GM18861 (cell line): ENCODE results near the gene SPDYA.
"Not testable (repeated sequence)": the region's sequence is repeated elsewhere in the genome, so short reads cannot be mapped to it uniquely, and the experiment has no call there.

Experiments used
- ATAC-seq: cut with Tn5 transposase; IDR thresholded peaks from one replicate; pipeline ENCODE4 v1.9.1; 2021; ENCODE audit not compliant: unreplicated experiment

The SPDYA gene

GRCh38 chr2:28810384-28811285 lies at the start of gene SPDYA:
SPDYA (plus strand) TSS chr2:28810834; CDS start chr2:28816015, 5,181 bp downstream.
- ATAC-seq: peak; percentile 56

- no peak for ATAC-seq
Measured at GRCh38 chr2:28761420-28761819, 49.2 kb upstream of the SPDYA start.

DNA sequence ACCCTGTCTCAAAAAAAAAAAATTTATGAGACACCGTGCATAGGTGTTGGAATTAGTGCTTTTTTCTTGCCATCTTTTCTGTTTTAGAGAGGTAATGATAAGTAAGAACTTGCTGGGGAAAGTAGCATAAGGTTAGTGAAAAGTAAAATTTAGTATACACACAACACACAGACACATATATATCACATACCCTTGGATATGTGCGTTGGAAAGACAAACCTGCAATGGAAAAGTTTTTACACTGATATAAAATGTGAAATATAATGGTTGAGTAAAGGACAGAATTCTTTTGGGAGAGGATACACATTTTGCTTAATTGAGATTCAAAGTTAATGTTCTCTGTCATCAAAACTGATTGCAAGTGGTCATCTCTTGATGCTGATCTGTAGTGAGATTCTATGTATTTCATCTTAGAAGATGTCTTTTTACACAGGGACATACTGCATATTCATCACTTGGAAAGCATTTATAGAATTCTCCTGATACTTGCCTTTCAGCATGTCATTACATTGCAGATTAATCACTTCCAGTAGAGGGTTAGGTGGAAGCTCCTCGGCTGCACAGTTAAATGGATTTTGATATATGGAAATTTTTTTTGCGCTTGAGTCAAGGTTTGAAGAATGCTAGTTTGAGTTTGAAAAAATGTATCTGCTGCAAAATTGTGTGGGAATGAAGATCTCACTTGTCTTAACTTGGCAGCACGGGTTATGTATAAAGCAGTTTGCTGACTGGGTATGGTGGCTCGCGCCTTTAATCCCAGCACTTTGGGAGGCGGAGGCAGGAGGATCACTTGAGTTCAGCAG lies 45.5 kb upstream of the SPDYA start:
- no peak for ATAC-seq

GRCh38 chr2:28766070-28766469 lies 44.6 kb upstream of the SPDYA start:
- no peak for ATAC-seq

- ATAC-seq: no peak
Measured at GRCh38 chr2:28767337-28767736, 43.3 kb upstream of the SPDYA start.

DNA sequence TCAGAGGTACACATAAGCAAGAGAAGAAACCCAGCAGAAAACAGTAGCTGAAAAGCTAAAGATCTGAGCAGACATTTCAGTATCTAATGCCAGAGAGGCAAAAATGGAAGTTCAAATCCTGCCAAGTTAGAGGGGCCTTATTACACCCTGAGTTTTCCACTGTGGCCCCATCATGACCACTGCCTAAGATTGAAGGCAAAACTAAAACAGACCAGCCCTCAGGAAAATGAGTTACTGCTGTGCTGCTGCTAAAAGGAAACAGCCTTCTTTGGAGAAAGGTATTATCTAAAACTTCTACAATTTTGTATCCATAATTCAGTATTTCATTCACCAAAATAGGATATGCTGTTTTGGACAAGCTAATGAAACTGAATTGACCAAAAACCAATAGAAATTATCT lies 42.2 kb upstream of the SPDYA start:
- no peak for ATAC-seq

DNA sequence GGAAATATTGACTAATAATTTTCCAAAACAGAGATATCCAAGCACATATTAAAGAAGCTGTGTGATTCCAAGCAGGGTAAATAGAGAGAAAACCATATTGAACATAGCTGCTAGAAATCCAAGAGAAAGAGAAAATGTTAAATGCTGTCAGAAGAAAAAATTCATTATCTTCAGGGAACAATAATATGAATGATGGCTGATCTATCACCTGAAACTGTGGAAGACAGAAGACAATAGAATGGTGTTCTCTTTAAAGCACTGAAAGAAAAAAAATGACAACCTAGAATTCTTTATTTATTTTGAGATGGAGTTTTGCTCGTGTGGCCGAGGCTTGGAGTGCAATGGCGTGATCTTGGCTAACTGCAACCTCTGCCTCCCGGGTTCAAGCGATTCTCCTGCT lies 41.7 kb upstream of the SPDYA start:
- no peak for ATAC-seq

DNA sequence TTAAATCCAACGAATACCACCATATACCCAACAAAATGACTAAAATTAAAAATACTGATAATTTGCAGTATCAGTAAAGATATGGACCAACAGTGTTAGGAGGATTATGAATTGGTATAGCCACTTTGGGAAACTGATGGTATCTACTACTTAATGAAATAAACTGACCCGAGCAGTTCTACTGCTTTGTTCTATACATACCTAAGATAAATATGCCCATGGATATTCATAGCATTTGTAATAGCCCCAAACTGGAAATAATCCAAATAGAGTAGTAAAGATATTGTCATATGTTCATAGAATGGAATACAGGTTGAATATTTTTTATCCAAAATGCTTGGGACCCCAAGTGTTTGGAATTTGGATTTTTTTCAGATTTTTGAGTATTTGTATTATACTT lies 38.3 kb upstream of the SPDYA start:
- no peak for ATAC-seq

DNA sequence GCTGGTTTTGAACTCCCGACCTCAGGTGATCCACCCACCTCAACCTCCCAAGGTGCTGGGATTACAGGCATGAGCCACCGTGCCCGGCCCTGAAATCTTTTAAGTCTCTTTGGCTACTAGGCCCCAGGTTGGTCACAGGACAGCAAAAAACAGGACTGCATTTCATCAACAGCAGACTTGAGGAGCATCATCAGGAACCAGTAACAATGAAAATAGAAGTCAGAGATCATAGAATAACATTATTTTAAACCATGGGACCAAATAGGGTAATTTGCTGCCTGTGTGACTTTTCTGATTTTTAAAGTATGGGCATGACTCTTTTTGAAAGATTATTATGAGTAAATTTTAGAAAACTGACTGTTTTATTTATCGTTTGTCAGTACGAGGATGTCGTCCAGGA lies 34.2 kb upstream of the SPDYA start:
- ATAC-seq: no peak

- no peak for ATAC-seq
Measured at GRCh38 chr2:28778392-28778791, 32.2 kb upstream of the SPDYA start.

DNA sequence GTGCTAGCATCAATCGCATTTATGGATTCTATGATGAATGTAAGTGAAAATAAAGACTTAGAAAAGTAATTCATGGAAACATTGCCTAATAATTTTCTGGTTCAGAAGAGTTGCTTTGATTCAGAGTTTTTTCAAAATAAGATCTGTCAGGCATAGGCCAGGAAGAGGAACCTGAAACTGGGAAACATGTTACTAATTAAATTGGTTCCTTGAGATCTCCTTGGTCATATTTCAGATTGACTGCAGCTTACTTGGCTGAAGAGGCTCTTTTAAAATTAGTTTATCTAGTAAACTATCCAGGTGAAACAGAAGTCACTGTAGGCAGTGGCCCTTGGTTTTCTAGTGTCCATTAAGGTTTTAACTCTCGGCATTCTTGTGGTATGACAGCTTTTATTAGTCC lies 31.6 kb upstream of the SPDYA start:
- ATAC-seq: no peak

- ATAC-seq: no peak
Measured at GRCh38 chr2:28780496-28780895, 30.1 kb upstream of the SPDYA start.

DNA sequence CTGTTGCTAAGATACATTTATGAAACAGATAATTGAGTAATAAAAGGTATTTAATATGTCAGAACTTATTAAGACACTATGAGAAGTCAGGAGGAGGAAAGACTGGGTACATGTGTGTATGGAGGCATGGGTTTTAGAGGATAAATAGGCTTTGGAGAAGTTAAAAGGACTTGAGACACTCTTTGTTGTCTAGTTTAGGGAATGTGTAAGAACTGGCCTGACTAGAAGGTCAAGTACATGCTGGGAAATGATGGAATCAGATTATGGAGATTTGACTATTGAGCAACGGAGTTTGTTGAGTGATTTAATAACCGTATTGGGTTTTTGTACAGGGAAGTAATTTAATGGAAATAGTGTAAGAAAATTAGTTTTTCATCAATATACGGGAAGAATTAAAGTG lies 28.2 kb upstream of the SPDYA start:
- ATAC-seq: no peak

- not testable (repeated sequence) for ATAC-seq
Measured at GRCh38 chr2:28784570-28784969, 26.1 kb upstream of the SPDYA start.

DNA sequence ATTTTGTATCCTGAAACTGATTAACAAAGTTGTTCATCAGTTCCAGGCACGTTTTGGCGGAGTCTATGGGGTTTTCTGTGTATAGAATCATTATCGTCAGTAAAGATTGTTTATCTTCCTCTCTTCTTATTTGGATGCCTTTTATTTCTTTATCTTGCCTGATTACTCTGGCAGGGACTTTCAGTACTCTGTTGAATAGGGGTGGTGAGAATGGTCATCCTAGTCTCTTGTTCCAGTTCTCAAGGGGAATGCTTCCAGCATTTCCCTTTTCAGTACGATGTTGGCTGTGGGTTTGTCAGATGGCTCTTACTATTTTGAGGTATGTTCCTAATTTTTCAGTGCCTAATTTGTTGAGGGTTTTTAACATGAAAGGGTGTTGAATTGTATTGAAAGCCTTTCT lies 14.0 kb upstream of the SPDYA start:
- no peak for ATAC-seq

- ATAC-seq: no peak
Measured at GRCh38 chr2:28801726-28802125, 8.9 kb upstream of the SPDYA start.

- ATAC-seq: no peak
Measured at GRCh38 chr2:28802975-28803429, 7.6 kb upstream of the SPDYA start.

DNA sequence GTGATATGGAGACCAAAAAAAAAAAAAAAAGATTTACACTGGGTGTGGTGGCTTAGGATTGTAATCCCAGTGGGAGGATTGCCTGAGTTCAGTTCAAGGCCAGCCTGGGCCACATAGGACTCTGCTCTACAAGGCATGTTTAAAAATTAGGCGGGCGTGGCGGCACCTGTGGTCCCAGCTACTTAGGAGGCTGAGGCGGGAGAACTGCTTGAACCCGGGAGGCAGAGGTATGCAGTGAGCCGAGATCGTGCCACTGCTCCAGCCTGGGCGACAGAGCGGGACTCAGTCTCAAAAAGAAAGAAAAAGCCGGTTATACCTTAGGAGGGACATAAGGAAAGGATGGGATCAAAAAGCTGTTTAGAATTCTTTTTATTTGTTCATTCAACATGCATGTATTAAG lies 707 bp upstream of the SPDYA start:
- no peak for ATAC-seq

- no peak for ATAC-seq
Measured at GRCh38 chr2:28818053-28818452, 7.4 kb downstream of the SPDYA start.

DNA sequence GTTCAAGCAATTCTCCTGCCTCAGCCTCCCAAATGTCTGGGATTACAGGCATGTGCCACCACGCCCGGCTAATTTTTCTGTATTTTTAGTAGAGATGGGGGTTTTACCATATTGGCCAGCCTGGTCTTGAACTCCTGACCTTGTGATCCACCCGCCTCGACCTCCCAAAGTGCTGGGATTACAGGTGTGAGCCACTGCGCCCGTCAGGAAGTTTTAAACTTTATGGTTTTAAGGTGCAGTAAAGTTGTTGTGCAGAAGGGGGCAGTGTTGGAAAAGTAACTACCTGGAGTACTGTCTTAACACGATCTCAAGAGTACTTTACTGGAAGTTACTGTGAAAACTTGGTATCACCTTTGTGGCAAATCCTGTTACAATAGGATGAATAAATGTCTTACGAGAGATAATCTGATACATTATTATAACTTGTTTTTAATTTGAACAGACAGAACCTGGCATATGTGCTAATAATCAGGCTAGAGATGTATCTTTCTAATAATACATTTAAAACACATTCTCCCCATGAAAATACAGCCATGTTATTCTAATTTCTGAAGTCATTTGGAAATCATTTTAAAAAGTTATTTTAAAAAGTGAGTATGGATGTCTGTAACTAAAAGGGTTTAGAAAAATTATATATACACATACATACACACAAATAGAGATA lies 10.8 kb downstream of the SPDYA start:
- no peak for ATAC-seq

DNA sequence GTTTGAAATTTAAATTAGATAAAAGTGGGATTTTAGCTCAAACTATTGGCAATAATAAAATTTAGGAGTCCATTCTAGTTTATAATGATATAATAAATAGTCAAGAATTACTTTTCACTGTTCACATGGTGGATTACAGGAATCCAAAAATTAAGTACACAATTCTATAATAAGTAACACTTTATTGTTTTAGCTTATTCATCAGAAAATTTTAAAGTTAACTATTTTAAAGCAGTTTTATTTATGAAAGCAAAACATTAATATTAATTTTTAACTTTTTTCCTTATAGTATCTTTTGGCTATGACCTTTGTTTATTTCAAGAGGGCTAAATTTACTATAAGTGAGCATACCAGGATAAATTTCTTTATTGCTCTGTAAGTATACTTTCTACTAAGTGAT lies 11.4 kb downstream of the SPDYA start:
- ATAC-seq: no peak

GRCh38 chr2:28824207-28824606 lies 13.6 kb downstream of the SPDYA start:
- no peak for ATAC-seq
